ENCODE results near the gene GLIPR1L1. TPM values are rescaled to one million over a fixed set of nuclear protein-coding genes. Genes with fewer than 3 reads are reported as not detected.

Gene GLIPR1L1
- total RNA-seq, 1 experiment from 2014 or later: not detected

DNA sequence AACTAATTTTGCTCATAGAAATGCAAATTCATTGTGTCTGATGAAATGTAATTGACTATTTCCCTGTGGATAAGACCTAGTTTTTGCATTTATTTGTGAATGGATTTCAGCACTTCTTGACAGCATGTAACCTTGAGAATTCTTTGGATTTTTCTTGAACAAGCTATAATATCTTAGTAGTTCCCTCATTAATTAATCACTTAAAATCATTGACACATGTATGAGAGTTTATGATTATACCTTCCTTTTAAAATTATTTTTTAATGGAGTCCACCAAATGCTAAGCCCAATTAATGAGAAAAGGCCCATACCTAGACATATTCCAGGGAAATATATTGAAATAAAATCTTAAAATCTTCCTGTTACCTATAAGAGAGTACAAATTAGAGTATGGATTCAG, 73.2 kb downstream of the GLIPR1L1 start:
- H3K27me3 ChIP-seq: no peaks in the 10 kb centered on the region
- no peak for DNase-seq
- no peaks in the 10 kb centered on the region for H3K36me3 ChIP-seq

GRCh38 chr12:75409830-75410229, 75.4 kb downstream of the GLIPR1L1 start:
- H3K4me3 ChIP-seq: no peak overlapping the region
- H3K9me3 ChIP-seq: peaks cover 4% of the 10 kb centered on the region; the same call in 1 of the 2 replicates
- H3K36me3 ChIP-seq: no peaks in the 10 kb centered on the region
- H3K27me3 ChIP-seq: no peaks in the 10 kb centered on the region
- no peak for DNase-seq

More for the DNA sequence above, 73.2 kb downstream of the GLIPR1L1 start:
- H3K4me3 ChIP-seq: no peak overlapping the region
- H3K9me3 ChIP-seq: peaks cover 4% of the 10 kb centered on the region; the same call in 1 of the 2 replicates

- Histone ChIP-seq H3K36me3 (no peaks in the 10 kb centered on the region), H3K27me3 (no peaks in the 10 kb centered on the region), H3K4me3 (no peak overlapping the region), H3K9me3 (no peaks in the 10 kb centered on the region)
- no peak for DNase-seq
These were observed 80.2 kb downstream of the GLIPR1L1 start for GRCh38 chr12:75414671-75415070.

- H3K4me3 ChIP-seq: no peak overlapping the region
- H3K36me3 ChIP-seq: no peaks in the 10 kb centered on the region
- no peak for DNase-seq
- H3K9me3 ChIP-seq: no peaks in the 10 kb centered on the region
- no peaks in the 10 kb centered on the region for H3K27me3 ChIP-seq
These were observed 85.4 kb downstream of the GLIPR1L1 start for GRCh38 chr12:75419841-75420240.

Other genes starting within 250 kb of the GLIPR1L1 start
- gene KCNC2, start 124.8 kb upstream of the GLIPR1L1 start, total RNA-seq (2014; rRNA removed; shearing (Covaris generic); ENCODE audit: low replicate concordance): not detected in 2 replicates
- gene CAPS2, start 4.3 kb upstream of the GLIPR1L1 start, total RNA-seq (2014; rRNA removed; shearing (Covaris generic); ENCODE audit: low replicate concordance): 0.37 and 0.43 TPM in 2 replicates
- gene GLIPR1L2, start 56.4 kb downstream of the GLIPR1L1 start, total RNA-seq (2014; rRNA removed; shearing (Covaris generic); ENCODE audit: low replicate concordance): not detected in 2 replicates
- 99.6 and 103 TPM in 2 replicates for gene GLIPR1, start 146.1 kb downstream of the GLIPR1L1 start, total RNA-seq (2014; rRNA removed; shearing (Covaris generic); ENCODE audit: low replicate concordance)
- gene KRR1, start 176.9 kb downstream of the GLIPR1L1 start, total RNA-seq (2014; rRNA removed; shearing (Covaris generic); ENCODE audit: low replicate concordance): 30.3 and 40.2 TPM in 2 replicates

Data from MG63 (cell line).